Measurements from ENCODE around the gene OTX2.

OTX2 gene

DNA sequence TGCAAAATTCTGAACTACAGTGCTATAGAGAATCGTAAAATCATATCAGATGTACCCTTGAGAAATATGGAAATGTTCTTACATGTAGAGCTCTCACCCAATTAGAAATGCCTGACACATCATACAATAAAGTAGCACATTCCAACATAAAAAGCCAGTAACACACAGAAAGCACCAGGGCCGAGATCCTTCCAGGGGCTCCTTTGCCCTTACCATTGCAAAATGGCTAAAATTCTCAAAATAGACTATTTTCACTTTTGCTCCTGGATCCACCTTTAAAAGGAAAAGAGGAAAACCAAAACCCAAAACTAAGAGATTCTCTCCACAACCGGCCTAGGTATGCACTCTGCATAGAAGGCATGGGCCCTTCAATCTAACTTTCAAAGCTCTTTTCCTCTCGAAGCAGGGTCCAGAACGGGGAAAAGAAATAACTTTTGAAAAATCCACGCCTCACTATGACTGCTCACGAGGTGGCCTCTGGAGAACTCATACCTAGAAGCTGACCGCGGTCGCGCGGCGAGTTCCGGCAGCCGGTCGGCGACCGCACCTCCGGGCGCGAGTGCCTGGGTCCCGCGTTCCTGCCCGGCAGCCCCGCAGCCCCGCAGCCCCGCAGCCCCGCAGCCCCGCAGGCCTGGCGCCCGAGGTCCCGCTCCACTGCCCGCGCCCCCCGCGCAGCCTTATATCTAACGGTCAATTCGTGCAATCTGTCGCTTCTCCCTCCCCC, 2.7 kb downstream of the OTX2 start:
- Histone ChIP-seq H3K9me2 (replicated peaks; ENCODE audit: low read depth, low read length) (no peaks in the 10 kb centered on the region), H3K4me1 (ENCODE audit: insufficient read depth, low read length, poor library complexity, severe bottlenecking) (no peaks in the 10 kb centered on the region), H3K27me3 (ENCODE audit: insufficient read depth, low read length, poor library complexity, severe bottlenecking) (no peaks in the 10 kb centered on the region), H3K4me2 (ENCODE audit: low read depth, low read length, poor library complexity, severe bottlenecking) (no peak overlapping the region), H3K79me2 (ENCODE audit: insufficient read depth, low read length) (no peaks in the 10 kb centered on the region), H2AFZ (ENCODE audit: low read length) (no peak overlapping the region), H3K4me3 (ENCODE audit: low read length, poor library complexity, severe bottlenecking) (no peak overlapping the region), H4K20me1 (ENCODE audit: insufficient read depth, low read length, poor library complexity, severe bottlenecking) (no peaks in the 10 kb centered on the region), H3F3A (ENCODE audit: low read depth) (no peaks in the 10 kb centered on the region), H3K9me3 (ENCODE audit: insufficient read depth, low read depth, low read length) (no peaks in the 10 kb centered on the region), H3K9ac (ENCODE audit: low read depth, low read length, poor library complexity, severe bottlenecking) (no peak overlapping the region), H3K36me3 (ENCODE audit: insufficient read depth, low read length) (no peaks in the 10 kb centered on the region)
- TF ChIP-seq EZH2phosphoT487 (IDR thresholded peaks at IDR 0.05; ENCODE audit: borderline replicate concordance): no peak
- TF ChIP-seq, protein P1, sequence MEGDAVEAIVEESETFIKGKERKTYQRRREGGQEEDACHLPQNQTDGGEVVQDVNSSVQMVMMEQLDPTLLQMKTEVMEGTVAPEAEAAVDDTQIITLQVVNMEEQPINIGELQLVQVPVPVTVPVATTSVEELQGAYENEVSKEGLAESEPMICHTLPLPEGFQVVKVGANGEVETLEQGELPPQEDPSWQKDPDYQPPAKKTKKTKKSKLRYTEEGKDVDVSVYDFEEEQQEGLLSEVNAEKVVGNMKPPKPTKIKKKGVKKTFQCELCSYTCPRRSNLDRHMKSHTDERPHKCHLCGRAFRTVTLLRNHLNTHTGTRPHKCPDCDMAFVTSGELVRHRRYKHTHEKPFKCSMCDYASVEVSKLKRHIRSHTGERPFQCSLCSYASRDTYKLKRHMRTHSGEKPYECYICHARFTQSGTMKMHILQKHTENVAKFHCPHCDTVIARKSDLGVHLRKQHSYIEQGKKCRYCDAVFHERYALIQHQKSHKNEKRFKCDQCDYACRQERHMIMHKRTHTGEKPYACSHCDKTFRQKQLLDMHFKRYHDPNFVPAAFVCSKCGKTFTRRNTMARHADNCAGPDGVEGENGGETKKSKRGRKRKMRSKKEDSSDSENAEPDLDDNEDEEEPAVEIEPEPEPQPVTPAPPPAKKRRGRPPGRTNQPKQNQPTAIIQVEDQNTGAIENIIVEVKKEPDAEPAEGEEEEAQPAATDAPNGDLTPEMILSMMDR (conservative IDR thresholded peaks at IDR 0.05; ENCODE audit: low read length): no peak

DNA sequence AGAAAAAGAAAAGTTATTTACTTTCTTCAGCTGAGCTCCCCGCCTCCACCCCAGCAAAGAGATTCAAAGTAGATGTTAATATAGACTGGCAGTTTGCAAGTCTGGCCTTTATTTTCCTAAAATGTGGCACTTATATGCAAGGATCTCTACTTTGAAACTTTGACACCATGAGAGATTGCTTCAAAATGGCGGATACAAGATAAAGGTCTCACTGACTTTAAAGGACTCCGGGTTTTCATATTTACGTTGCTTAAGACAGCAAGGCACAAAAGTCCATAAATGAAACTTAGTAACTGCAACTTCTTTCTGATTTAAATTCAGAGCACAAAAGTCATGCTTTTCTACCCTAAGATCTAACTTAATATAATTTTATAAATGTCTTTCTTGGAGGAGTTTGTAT, 3.5 kb downstream of the OTX2 start:
- TF ChIP-seq, protein P1 (conservative IDR thresholded peaks at IDR 0.05; ENCODE audit: low read length): no peak
- TF ChIP-seq EZH2phosphoT487 (IDR thresholded peaks at IDR 0.05; ENCODE audit: borderline replicate concordance): no peak
- Histone ChIP-seq H3K9me3 (ENCODE audit: insufficient read depth, low read depth, low read length) (no peaks in the 10 kb centered on the region), H3K36me3 (ENCODE audit: insufficient read depth, low read length) (no peaks in the 10 kb centered on the region), H3F3A (ENCODE audit: low read depth) (no peaks in the 10 kb centered on the region), H3K79me2 (ENCODE audit: insufficient read depth, low read length) (no peaks in the 10 kb centered on the region), H3K9me2 (replicated peaks; ENCODE audit: low read depth, low read length) (no peaks in the 10 kb centered on the region), H3K9ac (ENCODE audit: low read depth, low read length, poor library complexity, severe bottlenecking) (no peak overlapping the region), H3K4me3 (ENCODE audit: low read length, poor library complexity, severe bottlenecking) (no peak overlapping the region), H3K27me3 (ENCODE audit: insufficient read depth, low read length, poor library complexity, severe bottlenecking) (no peaks in the 10 kb centered on the region), H2AFZ (ENCODE audit: low read length) (no peak overlapping the region), H3K4me1 (ENCODE audit: insufficient read depth, low read length, poor library complexity, severe bottlenecking) (no peaks in the 10 kb centered on the region), H3K4me2 (ENCODE audit: low read depth, low read length, poor library complexity, severe bottlenecking) (no peak overlapping the region), H4K20me1 (ENCODE audit: insufficient read depth, low read length, poor library complexity, severe bottlenecking) (no peaks in the 10 kb centered on the region)

GRCh38 chr14:56805992-56806727, 4.1 kb downstream of the OTX2 start:
- no peaks in the 10 kb centered on the region for H3K27me3 ChIP-seq (ENCODE audit: insufficient read depth, low read length, poor library complexity, severe bottlenecking)
- TF ChIP-seq, protein P1 (conservative IDR thresholded peaks at IDR 0.05; ENCODE audit: low read length): no peak
- no peak for TF ChIP-seq EZH2phosphoT487 (IDR thresholded peaks at IDR 0.05; ENCODE audit: borderline replicate concordance)

More at GRCh38 chr14:56805992-56806727, 4.1 kb downstream of the OTX2 start:
- H3K9ac ChIP-seq (ENCODE audit: low read depth, low read length, poor library complexity, severe bottlenecking): no peak overlapping the region
- H3K36me3 ChIP-seq (ENCODE audit: insufficient read depth, low read length): no peaks in the 10 kb centered on the region
- no peak overlapping the region for H3K4me3 ChIP-seq (ENCODE audit: low read length, poor library complexity, severe bottlenecking)
- no peaks in the 10 kb centered on the region for H3K9me2 ChIP-seq (replicated peaks; ENCODE audit: low read depth, low read length)
- no peaks in the 10 kb centered on the region for H3F3A ChIP-seq (ENCODE audit: low read depth)
- no peak overlapping the region for H2AFZ ChIP-seq (ENCODE audit: low read length)
- H3K79me2 ChIP-seq (ENCODE audit: insufficient read depth, low read length): no peaks in the 10 kb centered on the region
- H4K20me1 ChIP-seq (ENCODE audit: insufficient read depth, low read length, poor library complexity, severe bottlenecking): no peaks in the 10 kb centered on the region
- no peaks in the 10 kb centered on the region for H3K9me3 ChIP-seq (ENCODE audit: insufficient read depth, low read depth, low read length)
- H3K4me2 ChIP-seq (ENCODE audit: low read depth, low read length, poor library complexity, severe bottlenecking): no peak overlapping the region
- H3K4me1 ChIP-seq (ENCODE audit: insufficient read depth, low read length, poor library complexity, severe bottlenecking): no peaks in the 10 kb centered on the region

All from Loucy (cell line).